GM19035 (cell line): ENCODE measurements around the gene KY.

Experiments used
- ATAC-seq: cut with Tn5 transposase; IDR thresholded peaks from one replicate; pipeline ENCODE4 v1.9.1; 2021; ENCODE audit not compliant: unreplicated experiment

KY gene

GRCh38 chr3:134559591-134559990, 91.2 kb downstream of the KY start:
- ATAC-seq = no peak
